NOMO-1 treated with dmso at 0.1 percent for 144 hours (cell line): ENCODE data around the gene SLC5A12.

Experiments
- DNase-seq: peaks from one replicate; lab custom pipeline; 2025; ENCODE audit not compliant: unreplicated experiment; lab: John Stamatoyannopoulos, UW

SLC5A12 gene, protein sequence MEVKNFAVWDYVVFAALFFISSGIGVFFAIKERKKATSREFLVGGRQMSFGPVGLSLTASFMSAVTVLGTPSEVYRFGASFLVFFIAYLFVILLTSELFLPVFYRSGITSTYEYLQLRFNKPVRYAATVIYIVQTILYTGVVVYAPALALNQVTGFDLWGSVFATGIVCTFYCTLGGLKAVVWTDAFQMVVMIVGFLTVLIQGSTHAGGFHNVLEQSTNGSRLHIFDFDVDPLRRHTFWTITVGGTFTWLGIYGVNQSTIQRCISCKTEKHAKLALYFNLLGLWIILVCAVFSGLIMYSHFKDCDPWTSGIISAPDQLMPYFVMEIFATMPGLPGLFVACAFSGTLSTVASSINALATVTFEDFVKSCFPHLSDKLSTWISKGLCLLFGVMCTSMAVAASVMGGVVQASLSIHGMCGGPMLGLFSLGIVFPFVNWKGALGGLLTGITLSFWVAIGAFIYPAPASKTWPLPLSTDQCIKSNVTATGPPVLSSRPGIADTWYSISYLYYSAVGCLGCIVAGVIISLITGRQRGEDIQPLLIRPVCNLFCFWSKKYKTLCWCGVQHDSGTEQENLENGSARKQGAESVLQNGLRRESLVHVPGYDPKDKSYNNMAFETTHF

GRCh38 chr11:26721948-26722475 lies at the start of gene SLC5A12:
SLC5A12 (minus strand) TSS chr11:26722060; CDS start chr11:26721714, 346 bp downstream.
- no peak for DNase-seq

GRCh38 chr11:26769027-26769426 lies 47.2 kb upstream of the SLC5A12 start:
- no peak for DNase-seq

GRCh38 chr11:26767060-26767459 lies 45.2 kb upstream of the SLC5A12 start:
- DNase-seq = no peak

- DNase-seq = no peak
Measured at GRCh38 chr11:26765323-26765722, 43.5 kb upstream of the SLC5A12 start.

DNA sequence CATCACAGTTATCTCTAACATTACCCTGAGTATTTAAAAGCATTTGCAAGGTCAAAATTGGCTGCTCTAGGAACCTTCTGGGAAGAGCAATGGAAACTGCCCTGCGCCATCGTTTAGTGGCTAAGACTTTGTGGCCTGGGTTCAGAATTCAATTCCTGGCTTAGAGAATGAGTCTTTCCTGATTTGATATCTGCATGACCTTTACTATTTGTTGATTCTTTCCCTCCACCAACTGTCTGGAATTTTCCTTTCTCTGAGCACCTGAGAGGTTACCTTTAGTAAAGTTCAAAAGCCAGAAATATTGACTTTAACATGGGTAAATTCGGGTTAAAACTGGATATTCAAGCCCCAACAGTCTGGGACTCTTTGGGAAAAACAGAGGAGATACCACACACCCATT lies 43.0 kb upstream of the SLC5A12 start:
- no peak for DNase-seq

DNA sequence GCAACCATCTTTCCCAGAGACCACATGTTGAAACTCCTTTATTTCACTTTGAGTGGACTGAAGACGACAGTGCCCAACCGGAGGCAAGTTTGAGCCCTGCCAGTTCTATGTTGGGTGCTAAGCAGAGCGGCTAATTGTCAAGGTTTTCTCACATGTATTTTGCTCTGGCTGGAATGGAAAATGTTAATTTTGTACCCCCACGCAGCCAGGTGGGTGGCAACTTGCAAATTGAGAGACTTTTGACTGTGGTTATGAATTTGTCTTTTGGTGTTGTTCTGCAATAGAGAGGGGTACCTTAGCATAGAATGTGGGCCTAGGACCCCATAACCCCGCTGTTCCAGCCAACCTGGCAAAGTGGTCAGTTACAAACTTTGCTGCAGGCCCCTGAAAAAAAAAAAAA lies 42.5 kb upstream of the SLC5A12 start:
- DNase-seq = no peak

DNA sequence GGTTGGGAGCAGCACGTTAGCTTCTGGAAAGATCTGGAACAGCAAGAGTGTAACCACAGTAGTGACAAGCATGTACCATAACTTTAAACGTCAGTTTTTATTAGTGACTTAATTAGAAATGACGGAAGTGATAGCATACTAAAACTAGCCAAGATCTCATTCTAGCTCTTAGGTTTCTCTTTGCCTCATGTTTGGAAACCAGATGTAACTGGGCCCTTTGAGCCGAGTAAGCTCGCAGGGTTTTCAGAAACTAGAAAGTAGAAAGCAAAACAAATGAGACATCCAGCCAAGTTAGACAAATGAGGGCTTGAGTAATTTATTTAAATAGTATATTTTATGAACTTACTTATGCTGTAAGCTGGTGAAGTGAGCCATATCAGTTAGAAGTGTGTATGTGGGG lies 40.2 kb upstream of the SLC5A12 start:
- DNase-seq = no peak

DNA sequence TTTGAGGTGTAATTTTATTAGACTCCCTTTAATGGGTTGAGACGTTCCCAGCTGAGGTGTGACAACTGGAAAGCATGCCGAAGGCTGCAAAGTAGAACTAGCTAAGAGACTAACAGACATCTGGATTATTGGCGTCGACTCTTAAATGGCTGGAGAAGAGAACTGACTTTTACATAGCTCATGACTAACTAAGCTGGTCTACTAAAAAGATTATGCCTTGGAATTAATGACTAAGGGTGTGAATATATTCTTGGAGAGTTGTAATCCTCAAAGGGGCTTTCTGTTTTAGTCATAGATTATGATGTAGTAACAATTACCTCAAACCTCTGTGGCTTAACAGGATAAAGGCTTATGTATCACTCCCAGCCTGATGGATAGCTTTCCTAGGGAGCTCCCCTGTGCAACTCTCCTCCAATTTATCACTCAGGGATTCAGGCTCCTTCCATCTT lies 39.5 kb upstream of the SLC5A12 start:
- no peak for DNase-seq

DNA sequence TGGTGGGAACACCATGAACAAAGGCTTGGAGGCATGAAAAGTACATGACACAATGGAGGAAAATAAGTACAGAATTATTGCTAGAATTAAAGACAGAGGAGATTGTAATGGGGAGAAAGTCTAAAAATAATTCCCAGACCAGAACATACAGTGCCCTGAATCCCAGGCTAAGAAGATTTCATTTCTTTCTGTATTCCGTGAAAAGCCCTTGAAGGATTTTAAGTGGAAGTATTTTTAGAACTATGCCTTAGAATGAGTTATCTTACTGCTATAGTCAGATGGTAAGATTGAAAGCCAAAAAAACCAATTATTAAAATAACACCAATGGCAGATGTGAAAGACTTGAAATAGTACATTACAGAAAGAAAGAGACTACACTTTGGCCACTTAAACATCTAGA lies 36.1 kb upstream of the SLC5A12 start:
- no peak for DNase-seq

- DNase-seq = no peak
Measured at GRCh38 chr11:26755762-26756161, 33.9 kb upstream of the SLC5A12 start.

DNA sequence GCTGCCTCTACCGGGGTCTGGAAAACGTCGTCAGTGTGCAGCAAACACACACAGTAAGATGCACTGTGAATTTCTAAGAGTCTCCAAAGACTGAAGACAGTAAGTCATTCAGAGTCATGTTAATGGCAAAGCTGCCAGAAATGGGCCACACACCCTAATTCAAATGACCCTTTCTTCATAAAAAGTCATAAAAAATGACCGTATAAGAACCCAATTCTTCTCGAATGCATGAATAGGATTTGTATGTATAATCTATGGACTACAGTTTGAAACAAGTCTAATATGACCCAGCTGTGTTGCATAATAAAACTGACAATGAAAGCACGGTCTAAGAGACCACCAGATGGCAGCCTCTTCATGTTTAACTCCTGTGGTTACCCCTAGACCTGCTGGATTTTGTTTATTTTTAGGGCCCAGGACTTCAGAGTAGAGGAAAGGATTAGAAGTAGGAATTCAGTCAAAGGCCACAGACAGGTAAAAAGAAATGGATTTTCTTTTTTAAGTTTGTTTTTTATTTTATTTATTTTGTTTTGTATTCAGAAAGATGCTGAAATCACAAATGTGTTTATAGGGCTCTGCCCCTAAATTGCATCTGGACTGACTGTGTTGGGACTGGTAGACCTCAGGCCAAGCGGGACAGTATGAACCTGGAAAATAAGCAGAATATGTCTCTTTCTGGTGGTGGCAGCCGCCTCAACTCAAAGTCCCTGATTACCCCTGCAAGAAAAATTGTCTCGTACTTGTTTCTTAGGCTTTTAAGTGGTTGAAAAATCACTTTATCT lies 32.1 kb upstream of the SLC5A12 start:
- DNase-seq = peak; percentile 17

DNA sequence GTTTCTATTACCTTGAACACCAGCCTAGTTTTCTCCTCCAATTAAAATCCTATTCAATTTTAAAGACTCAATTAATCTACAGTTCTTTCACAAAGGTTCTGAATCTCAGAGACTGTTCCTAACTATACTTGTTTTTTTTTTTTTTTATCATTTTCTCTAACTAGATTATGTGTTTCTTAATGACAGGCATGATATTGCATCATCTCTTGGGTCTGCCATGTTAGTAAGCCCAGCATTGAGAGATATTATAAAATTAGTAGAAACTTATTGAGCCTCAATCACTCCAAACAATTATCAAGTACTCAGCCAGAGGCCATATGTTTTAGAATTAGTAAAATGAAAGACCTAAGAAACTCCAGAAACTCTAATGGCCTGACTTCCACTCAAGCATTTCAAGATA lies 28.1 kb upstream of the SLC5A12 start:
- no peak for DNase-seq

GRCh38 chr11:26743622-26744021 lies 21.8 kb upstream of the SLC5A12 start:
- no peak for DNase-seq

GRCh38 chr11:26742966-26743365 lies 21.1 kb upstream of the SLC5A12 start:
- no peak for DNase-seq

DNA sequence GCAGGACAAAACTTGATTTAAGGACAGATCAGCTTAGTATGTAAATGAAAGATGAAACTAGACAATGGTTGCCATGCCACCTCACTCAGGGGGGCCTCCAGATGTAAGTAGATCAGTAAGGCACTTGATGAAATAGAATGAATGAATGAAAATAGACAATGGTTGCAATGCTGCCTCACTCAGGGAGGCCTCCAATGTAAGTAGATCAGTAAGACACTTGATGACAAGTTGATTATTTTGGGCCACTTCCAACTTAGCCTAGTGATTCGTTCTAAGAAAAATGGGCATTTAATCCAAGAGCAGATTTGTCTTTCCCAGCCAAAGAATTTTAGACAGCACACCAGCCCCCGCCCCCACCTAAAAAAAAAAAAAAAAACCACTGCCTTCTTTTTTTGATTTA lies 19.2 kb upstream of the SLC5A12 start:
- DNase-seq = no peak

DNA sequence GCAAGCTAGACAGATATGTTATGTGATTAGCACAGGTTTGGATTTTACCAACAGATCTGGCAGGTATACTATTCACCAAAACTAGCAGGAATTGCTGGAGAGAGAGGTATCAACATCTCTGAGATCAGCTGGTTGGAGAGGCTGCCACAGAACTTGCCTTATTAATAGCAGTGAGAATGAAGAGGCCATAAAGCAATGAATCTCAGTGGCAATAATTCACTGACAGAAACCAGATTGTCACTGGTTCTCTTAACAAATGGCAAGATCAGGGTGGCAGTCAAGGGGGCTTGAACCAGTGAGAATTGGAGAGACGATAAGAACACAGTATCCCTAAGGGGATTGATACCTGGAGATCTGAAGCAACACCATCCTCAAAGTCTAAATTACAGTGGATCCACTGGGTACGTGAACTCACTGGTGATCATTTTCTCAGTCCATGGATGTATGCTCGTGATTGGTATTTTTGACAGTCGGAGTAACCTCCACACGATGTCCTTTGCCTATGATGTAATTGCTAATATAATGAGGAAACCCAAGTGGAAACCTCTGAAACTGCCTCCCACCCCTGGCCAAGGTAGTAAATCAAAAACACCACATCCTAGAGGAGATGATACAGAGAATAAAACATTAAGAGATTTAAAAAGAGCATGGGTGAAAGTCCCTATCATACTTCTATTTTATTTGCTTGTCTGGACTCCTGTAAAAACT lies 17.7 kb upstream of the SLC5A12 start:
- no peak for DNase-seq

GRCh38 chr11:26734691-26735090 lies 12.8 kb upstream of the SLC5A12 start:
- no peak for DNase-seq

DNA sequence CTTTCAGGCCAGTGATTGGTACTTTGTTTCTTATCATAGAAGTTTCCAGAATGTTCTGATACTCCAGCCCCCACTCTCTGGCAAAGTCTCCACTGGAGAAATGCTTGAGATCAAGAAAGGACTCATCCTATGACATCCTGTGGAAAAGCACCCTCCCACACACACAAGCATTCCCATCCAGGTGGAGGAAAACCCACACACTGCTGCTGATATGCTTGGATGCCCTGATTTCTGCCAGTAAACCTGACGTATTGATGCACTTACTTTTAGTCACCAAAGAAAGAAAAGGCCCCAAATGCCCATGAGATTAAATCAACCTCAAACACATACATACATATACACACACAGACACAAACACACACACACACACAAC lies 9.2 kb upstream of the SLC5A12 start:
- no peak for DNase-seq

- DNase-seq = peak; percentile 2
Measured at GRCh38 chr11:26730414-26731083, 8.7 kb upstream of the SLC5A12 start.

GRCh38 chr11:26729284-26729683 lies 7.4 kb upstream of the SLC5A12 start:
- DNase-seq = no peak
